Measurements from ENCODE around the gene EXOC2. TPM values are rescaled to one million over a fixed set of nuclear protein-coding genes. Genes with fewer than 3 reads are reported as not detected.

EXOC2 gene
- polyA plus RNA-seq, 1 experiment = 16.0 TPM

- no peaks in the 10 kb centered on the region for H3K27me3 ChIP-seq (ENCODE audit: control insufficient read depth, insufficient read depth, low read length)
- ChIA-PET POLR2A (interaction anchor here (0.6 kb wide), 1 partner anchor 38 kb away, joined by 8 read pairs; no protein-coding TSS in a partner anchor), CTCF (no interaction called here)
- DNase-seq (ENCODE audit: low read depth) = no peak
- no peak overlapping the region for H3K4me3 ChIP-seq (ENCODE audit: low read depth, low read length)
- H3K36me3 ChIP-seq (ENCODE audit: control insufficient read depth, insufficient read depth, low read length) = no peaks in the 10 kb centered on the region
- no peak for TF ChIP-seq CTCF (IDR thresholded peaks at IDR 0.05; ENCODE audit: insufficient read depth, low read depth, low read length)
These were observed 15.3 kb upstream of the EXOC2 start for GRCh38 chr6:708237-708598.

- TF ChIP-seq CTCF (IDR thresholded peaks at IDR 0.05; ENCODE audit: insufficient read depth, low read depth, low read length) = no peak
- H3K27me3 ChIP-seq (ENCODE audit: control insufficient read depth, insufficient read depth, low read length) = no peaks in the 10 kb centered on the region
- ChIA-PET POLR2A (no interaction called here), CTCF (no interaction called here)
- H3K36me3 ChIP-seq (ENCODE audit: control insufficient read depth, insufficient read depth, low read length) = no peaks in the 10 kb centered on the region
- no peak for DNase-seq (ENCODE audit: low read depth)
- no peak overlapping the region for H3K4me3 ChIP-seq (ENCODE audit: low read depth, low read length)
These were observed 14.8 kb upstream of the EXOC2 start for GRCh38 chr6:707576-708236.

GRCh38 chr6:706819-707381, 14.0 kb upstream of the EXOC2 start:
- POLR2A ChIA-PET = no interaction called here
- TF ChIP-seq CTCF (IDR thresholded peaks at IDR 0.05; ENCODE audit: insufficient read depth, low read depth, low read length) = no peak
- no peaks in the 10 kb centered on the region for H3K36me3 ChIP-seq (ENCODE audit: control insufficient read depth, insufficient read depth, low read length)
- H3K27me3 ChIP-seq (ENCODE audit: control insufficient read depth, insufficient read depth, low read length) = no peaks in the 10 kb centered on the region
- H3K4me3 ChIP-seq (ENCODE audit: low read depth, low read length) = no peak overlapping the region
- CTCF ChIA-PET = interaction anchor here (0.7 kb wide), 1 partner anchor 34 kb away, joined by 3 read pairs; no protein-coding TSS in a partner anchor
- DNase-seq (ENCODE audit: low read depth) = no peak

GRCh38 chr6:706146-706545, 13.2 kb upstream of the EXOC2 start:
- H3K36me3 ChIP-seq (ENCODE audit: control insufficient read depth, insufficient read depth, low read length) = no peaks in the 10 kb centered on the region
- POLR2A ChIA-PET = no interaction called here
- no peaks in the 10 kb centered on the region for H3K27me3 ChIP-seq (ENCODE audit: control insufficient read depth, insufficient read depth, low read length)
- TF ChIP-seq CTCF (IDR thresholded peaks at IDR 0.05; ENCODE audit: insufficient read depth, low read depth, low read length) = no peak
- no peak overlapping the region for H3K4me3 ChIP-seq (ENCODE audit: low read depth, low read length)
- CTCF ChIA-PET = interaction anchor here (0.7 kb wide), 1 partner anchor 35 kb away, joined by 3 read pairs; no protein-coding TSS in a partner anchor
- DNase-seq (ENCODE audit: low read depth) = no peak

- DNase-seq (ENCODE audit: low read depth) = no peak
- ChIA-PET POLR2A (no interaction called here), CTCF (interaction anchor here (0.9 to 1.1 kb wide), 3 partner anchors 16 to 80 kb away, joined by 3 to 5 read pairs (median 4); no protein-coding TSS in a partner anchor)
- no peaks in the 10 kb centered on the region for H3K36me3 ChIP-seq (ENCODE audit: control insufficient read depth, insufficient read depth, low read length)
- no peak for TF ChIP-seq CTCF (IDR thresholded peaks at IDR 0.05; ENCODE audit: insufficient read depth, low read depth, low read length)
- H3K27me3 ChIP-seq (ENCODE audit: control insufficient read depth, insufficient read depth, low read length) = no peaks in the 10 kb centered on the region
- no peak overlapping the region for H3K4me3 ChIP-seq (ENCODE audit: low read depth, low read length)
These were observed 12.1 kb upstream of the EXOC2 start for GRCh38 chr6:705047-705446.
